Testis (tissue), 2 donors: ENCODE data around the gene PDILT.
"Not testable (repeated sequence)": the region's sequence is repeated elsewhere in the genome, so short reads cannot be mapped to it uniquely, and the experiment has no call there.

Experiments
- POLR2A ChIP-seq: fragments of 450-650 bp; IDR thresholded peaks from one replicate; pipeline ENCODE4 v1.6.1; 2017; ENCODE audit warnings: antibody characterized with exemption, mild to moderate bottlenecking, moderate library complexity
- TF ChIP-seq, protein P1 (sequence below), 3 experiments: fragments of 450-650 bp in 2 of 3; fragments of 200-600 bp in 1 of 3; sonication (generic) in 1 of 3; IDR thresholded peaks; one replicate each; pipeline ENCODE4 v1.5.1; 2016 to 2019; ENCODE audit warnings: antibody characterized with exemption in 3 of 3, mild to moderate bottlenecking in 2 of 3, moderate library complexity in 1 of 3

DNA sequence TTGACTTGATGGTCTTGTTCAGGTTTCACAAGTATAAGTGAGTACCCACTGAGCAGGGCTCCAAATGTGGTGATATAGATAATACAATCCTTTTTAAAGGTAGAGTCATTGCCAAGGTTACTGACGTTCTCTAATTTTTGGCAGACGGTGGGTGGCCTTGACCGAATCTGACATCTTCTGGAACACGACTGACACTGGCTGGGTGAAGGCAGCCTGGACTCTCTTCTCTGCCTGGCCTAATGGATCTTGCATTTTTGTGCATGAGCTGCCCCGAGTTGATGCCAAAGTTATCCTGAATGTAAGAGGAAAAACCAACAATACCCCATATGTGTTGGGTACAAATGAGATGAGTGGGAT is 19.2 kb upstream of the PDILT start:
- TF ChIP-seq POLR2A = not testable (repeated sequence)
- TF ChIP-seq, protein P1, sequence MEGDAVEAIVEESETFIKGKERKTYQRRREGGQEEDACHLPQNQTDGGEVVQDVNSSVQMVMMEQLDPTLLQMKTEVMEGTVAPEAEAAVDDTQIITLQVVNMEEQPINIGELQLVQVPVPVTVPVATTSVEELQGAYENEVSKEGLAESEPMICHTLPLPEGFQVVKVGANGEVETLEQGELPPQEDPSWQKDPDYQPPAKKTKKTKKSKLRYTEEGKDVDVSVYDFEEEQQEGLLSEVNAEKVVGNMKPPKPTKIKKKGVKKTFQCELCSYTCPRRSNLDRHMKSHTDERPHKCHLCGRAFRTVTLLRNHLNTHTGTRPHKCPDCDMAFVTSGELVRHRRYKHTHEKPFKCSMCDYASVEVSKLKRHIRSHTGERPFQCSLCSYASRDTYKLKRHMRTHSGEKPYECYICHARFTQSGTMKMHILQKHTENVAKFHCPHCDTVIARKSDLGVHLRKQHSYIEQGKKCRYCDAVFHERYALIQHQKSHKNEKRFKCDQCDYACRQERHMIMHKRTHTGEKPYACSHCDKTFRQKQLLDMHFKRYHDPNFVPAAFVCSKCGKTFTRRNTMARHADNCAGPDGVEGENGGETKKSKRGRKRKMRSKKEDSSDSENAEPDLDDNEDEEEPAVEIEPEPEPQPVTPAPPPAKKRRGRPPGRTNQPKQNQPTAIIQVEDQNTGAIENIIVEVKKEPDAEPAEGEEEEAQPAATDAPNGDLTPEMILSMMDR (IDR thresholded peaks at IDR 0.05) = not testable (repeated sequence)
